Measurements from ENCODE around the gene GPC6. TPM values are rescaled to one million over a fixed set of nuclear protein-coding genes. Genes with fewer than 3 reads are reported as not detected.

Gene GPC6
- total and polyA plus RNA-seq, 2 experiments from 2014 or later, result 14.4 to 20.8 TPM

- no peaks in the 10 kb centered on the region for H3K9me2 ChIP-seq (ENCODE audit: insufficient read depth)
- H3K79me2 ChIP-seq (ENCODE audit: insufficient read depth), result no peaks in the 10 kb centered on the region
- no peak for TF ChIP-seq EZH2 (IDR thresholded peaks at IDR 0.05; ENCODE audit: insufficient read depth, poor library complexity, severe bottlenecking)
- no peak for TF ChIP-seq EZH2phosphoT487 (IDR thresholded peaks at IDR 0.05; ENCODE audit: insufficient read depth, low read depth)
- no peaks in the 10 kb centered on the region for H3K36me3 ChIP-seq (ENCODE audit: low read depth)
- H3K4me1 ChIP-seq (ENCODE audit: insufficient read depth), result peaks cover 22% of the 10 kb centered on the region
- H3K4me3 ChIP-seq, result no peak overlapping the region
- H3F3A ChIP-seq (ENCODE audit: insufficient read depth), result peaks cover 15% of the 10 kb centered on the region
- DNase-seq, result no peak
- no peaks in the 10 kb centered on the region for H3K27me3 ChIP-seq (replicated peaks; ENCODE audit: insufficient read depth)
- no peaks in the 10 kb centered on the region for H3K9me3 ChIP-seq (ENCODE audit: low read depth)
- H2AFZ ChIP-seq, result no peak overlapping the region
- H3K9ac ChIP-seq, result no peak overlapping the region
- no peaks in the 10 kb centered on the region for H4K20me1 ChIP-seq (ENCODE audit: insufficient read depth)
- 76 to 81% methylated on average over 8 of the region's 8 CpGs for WGBS, 2 experiments (ENCODE audit: low coverage in 1 of 2, low lambda C conversion rate in 2 of 2, missing lambda C conversion rate in 2 of 2)
- no peak overlapping the region for H3K4me2 ChIP-seq (ENCODE audit: unreplicated experiment)
- in situ Hi-C loops (cut with MboI), result no loop called here
- no peak overlapping the region for H3K27ac ChIP-seq
These were observed 544.6 kb downstream of the GPC6 start for GRCh38 chr13:93771227-93771626.

DNA sequence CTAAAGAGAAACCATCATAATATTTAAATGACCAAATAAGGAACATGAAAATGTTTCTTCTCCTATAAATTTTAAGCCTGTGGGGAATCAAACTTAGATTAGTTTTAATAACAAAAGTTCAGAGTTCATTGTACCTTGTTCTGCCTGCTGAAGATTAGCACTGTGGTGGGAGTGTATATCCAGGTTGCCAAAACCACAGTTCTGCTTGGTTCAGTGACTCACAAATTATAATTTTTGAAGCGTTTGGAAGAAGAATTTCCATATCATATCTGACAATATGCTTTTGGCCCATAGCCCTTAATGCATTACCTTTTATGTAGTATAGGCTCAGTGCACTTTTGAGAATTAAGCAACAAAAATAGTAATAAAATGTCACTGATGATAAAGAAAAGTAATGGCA is 545.2 kb downstream of the GPC6 start:
- peaks cover 28% of the 10 kb centered on the region for H3K4me1 ChIP-seq (ENCODE audit: insufficient read depth)
- no peak overlapping the region for H3K27ac ChIP-seq
- H3K27me3 ChIP-seq (replicated peaks; ENCODE audit: insufficient read depth), result no peaks in the 10 kb centered on the region
- in situ Hi-C loops (cut with MboI), result no loop called here
- H3K79me2 ChIP-seq (ENCODE audit: insufficient read depth), result no peaks in the 10 kb centered on the region
- no peak overlapping the region for H3K4me2 ChIP-seq (ENCODE audit: unreplicated experiment)
- TF ChIP-seq EZH2phosphoT487 (IDR thresholded peaks at IDR 0.05; ENCODE audit: insufficient read depth, low read depth) (no peak), EZH2 (IDR thresholded peaks at IDR 0.05; ENCODE audit: insufficient read depth, poor library complexity, severe bottlenecking) (no peak)
- H4K20me1 ChIP-seq (ENCODE audit: insufficient read depth), result no peaks in the 10 kb centered on the region
- no peak overlapping the region for H3K9ac ChIP-seq
- H2AFZ ChIP-seq, result no peak overlapping the region
- H3K4me3 ChIP-seq, result no peak overlapping the region
- 68 to 70% methylated on average over 1 of the region's 1 CpG for WGBS, 2 experiments (ENCODE audit: low coverage in 1 of 2, low lambda C conversion rate in 2 of 2, missing lambda C conversion rate in 2 of 2)
- H3F3A ChIP-seq (ENCODE audit: insufficient read depth), result peaks cover 20% of the 10 kb centered on the region
- peak; percentile 17 for DNase-seq
- H3K9me2 ChIP-seq (ENCODE audit: insufficient read depth), result no peaks in the 10 kb centered on the region
- H3K9me3 ChIP-seq (ENCODE audit: low read depth), result no peaks in the 10 kb centered on the region
- no peaks in the 10 kb centered on the region for H3K36me3 ChIP-seq (ENCODE audit: low read depth)

GRCh38 chr13:93774506-93774905 is 547.9 kb downstream of the GPC6 start:
- H2AFZ ChIP-seq, result no peak overlapping the region
- no peaks in the 10 kb centered on the region for H3K27me3 ChIP-seq (replicated peaks; ENCODE audit: insufficient read depth)
- no peaks in the 10 kb centered on the region for H3K79me2 ChIP-seq (ENCODE audit: insufficient read depth)
- no peak overlapping the region for H3K27ac ChIP-seq
- in situ Hi-C loops (cut with MboI), result no loop called here
- H4K20me1 ChIP-seq (ENCODE audit: insufficient read depth), result no peaks in the 10 kb centered on the region
- peaks cover 26% of the 10 kb centered on the region for H3F3A ChIP-seq (ENCODE audit: insufficient read depth)
- 59 to 64% methylated on average over 2 of the region's 2 CpGs for WGBS, 2 experiments (ENCODE audit: low coverage in 1 of 2, low lambda C conversion rate in 2 of 2, missing lambda C conversion rate in 2 of 2)
- H3K9me2 ChIP-seq (ENCODE audit: insufficient read depth), result no peaks in the 10 kb centered on the region
- no peak overlapping the region for H3K9ac ChIP-seq
- DNase-seq, result no peak
- TF ChIP-seq EZH2 (IDR thresholded peaks at IDR 0.05; ENCODE audit: insufficient read depth, poor library complexity, severe bottlenecking) (no peak), EZH2phosphoT487 (IDR thresholded peaks at IDR 0.05; ENCODE audit: insufficient read depth, low read depth) (no peak)
- no peak overlapping the region for H3K4me3 ChIP-seq
- peaks cover 39% of the 10 kb centered on the region for H3K4me1 ChIP-seq (ENCODE audit: insufficient read depth)
- H3K9me3 ChIP-seq (ENCODE audit: low read depth), result no peaks in the 10 kb centered on the region
- H3K36me3 ChIP-seq (ENCODE audit: low read depth), result no peaks in the 10 kb centered on the region
- no peak overlapping the region for H3K4me2 ChIP-seq (ENCODE audit: unreplicated experiment)

GRCh38 chr13:93775027-93775426 is 548.4 kb downstream of the GPC6 start:
- H3K4me2 ChIP-seq (ENCODE audit: unreplicated experiment), result peak overlapping the region; percentile 70
- WGBS, 2 experiments (ENCODE audit: low coverage in 1 of 2, low lambda C conversion rate in 2 of 2, missing lambda C conversion rate in 2 of 2), result 93 to 95% methylated on average over 4 of the region's 4 CpGs
- in situ Hi-C loops (cut with MboI), result no loop called here
- H3K9me2 ChIP-seq (ENCODE audit: insufficient read depth), result no peaks in the 10 kb centered on the region
- DNase-seq, result no peak
- H3K4me3 ChIP-seq, result no peak overlapping the region
- peak overlapping the region; percentile 67 for H2AFZ ChIP-seq
- TF ChIP-seq EZH2 (IDR thresholded peaks at IDR 0.05; ENCODE audit: insufficient read depth, poor library complexity, severe bottlenecking) (no peak), EZH2phosphoT487 (IDR thresholded peaks at IDR 0.05; ENCODE audit: insufficient read depth, low read depth) (no peak)
- no peaks in the 10 kb centered on the region for H4K20me1 ChIP-seq (ENCODE audit: insufficient read depth)
- H3K27ac ChIP-seq, result peak overlapping the region; percentile 48
- no peaks in the 10 kb centered on the region for H3K9me3 ChIP-seq (ENCODE audit: low read depth)
- peaks cover 26% of the 10 kb centered on the region for H3F3A ChIP-seq (ENCODE audit: insufficient read depth)
- H3K36me3 ChIP-seq (ENCODE audit: low read depth), result no peaks in the 10 kb centered on the region
- no peaks in the 10 kb centered on the region for H3K79me2 ChIP-seq (ENCODE audit: insufficient read depth)
- H3K27me3 ChIP-seq (replicated peaks; ENCODE audit: insufficient read depth), result no peaks in the 10 kb centered on the region
- peaks cover 39% of the 10 kb centered on the region for H3K4me1 ChIP-seq (ENCODE audit: insufficient read depth)
- H3K9ac ChIP-seq, result no peak overlapping the region

Measured in GM23248 (cell line).